ENCODE data around the gene ARRDC2. TPM values are rescaled to one million over a fixed set of nuclear protein-coding genes. Genes with fewer than 3 reads are reported as not detected.
"Not testable (repeated sequence)": the region's sequence is repeated elsewhere in the genome, so short reads cannot be mapped to it uniquely, and the experiment has no call there.

The ARRDC2 gene
- polyA plus RNA-seq, 3 donors from 2014 or later: 31.4 to 39.2 (median 38.6) TPM

DNA sequence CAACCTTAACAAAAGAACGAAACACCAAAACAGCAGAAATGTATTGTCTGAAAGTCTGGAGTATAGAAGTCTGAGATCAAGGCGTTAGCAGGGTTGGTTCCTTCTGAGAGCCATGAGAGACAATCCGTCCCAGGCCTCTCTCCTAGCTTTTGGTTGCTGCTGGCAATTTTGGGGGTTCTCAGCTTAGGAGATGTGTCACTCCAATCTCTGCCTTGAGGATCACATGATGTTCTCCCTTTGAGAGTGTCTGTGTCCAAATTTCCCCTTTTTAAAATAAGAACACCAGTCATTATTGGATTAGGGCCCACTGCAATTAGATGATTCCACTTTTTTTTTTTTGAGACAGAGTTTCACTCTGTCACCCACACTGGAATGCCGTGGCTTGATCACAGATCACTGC, 30.9 kb upstream of the ARRDC2 start:
- no peak for DNase-seq
- Mint-ChIP-seq H3K4me1 (no peaks in the 10 kb centered on the region), H3K27ac (no peak overlapping the region), H3K27me3 (ENCODE audit: low read depth in 3 of 3) (peaks cover 3 to 9% (median 5%) of the 10 kb centered on the region in 3 donors), H3K9me3 (peaks cover 0 to 1% (median 0%) of the 10 kb centered on the region in 6 donors), H3K4me3 (no peak overlapping the region), H3K36me3 (no peaks in the 10 kb centered on the region)

- no peaks in the 10 kb centered on the region for H3K4me1 Mint-ChIP-seq
- peaks cover 3 to 9% (median 5%) of the 10 kb centered on the region in 3 donors for H3K27me3 Mint-ChIP-seq (ENCODE audit: low read depth in 3 of 3)
- no peak overlapping the region for H3K27ac Mint-ChIP-seq
- DNase-seq: no peak
- H3K9me3 Mint-ChIP-seq: peaks cover 0 to 1% (median 0%) of the 10 kb centered on the region in 6 donors
- H3K4me3 Mint-ChIP-seq: no peak overlapping the region
- no peaks in the 10 kb centered on the region for H3K36me3 Mint-ChIP-seq
These were observed 30.5 kb upstream of the ARRDC2 start for GRCh38 chr19:17977488-17977887.

DNA sequence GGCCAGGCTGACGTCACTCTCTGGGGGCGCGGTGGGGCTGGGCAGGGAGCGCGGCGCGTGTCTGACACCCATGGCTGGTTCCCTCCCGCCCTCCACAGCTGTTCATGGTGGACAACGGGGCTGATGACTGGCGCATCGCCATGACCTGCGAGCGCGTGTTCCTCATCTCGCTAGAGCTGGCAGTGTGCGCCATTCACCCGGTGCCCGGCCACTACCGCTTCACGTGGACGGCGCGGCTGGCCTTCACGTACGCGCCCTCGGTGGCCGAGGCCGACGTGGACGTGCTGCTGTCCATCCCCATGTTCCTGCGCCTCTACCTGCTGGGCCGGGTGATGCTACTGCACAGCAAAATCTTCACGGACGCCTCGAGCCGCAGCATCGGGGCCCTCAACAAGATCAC, 26.4 kb upstream of the ARRDC2 start:
- Mint-ChIP-seq H3K27ac (no peak overlapping the region), H3K4me3 (no peak overlapping the region), H3K27me3 (ENCODE audit: low read depth in 3 of 3) (peaks cover 2 to 7% (median 4%) of the 10 kb centered on the region in 3 donors), H3K4me1 (no peaks in the 10 kb centered on the region), H3K9me3 (peaks cover 0 to 1% (median 0%) of the 10 kb centered on the region in 6 donors), H3K36me3 (no peaks in the 10 kb centered on the region)
- no peak for DNase-seq

DNA sequence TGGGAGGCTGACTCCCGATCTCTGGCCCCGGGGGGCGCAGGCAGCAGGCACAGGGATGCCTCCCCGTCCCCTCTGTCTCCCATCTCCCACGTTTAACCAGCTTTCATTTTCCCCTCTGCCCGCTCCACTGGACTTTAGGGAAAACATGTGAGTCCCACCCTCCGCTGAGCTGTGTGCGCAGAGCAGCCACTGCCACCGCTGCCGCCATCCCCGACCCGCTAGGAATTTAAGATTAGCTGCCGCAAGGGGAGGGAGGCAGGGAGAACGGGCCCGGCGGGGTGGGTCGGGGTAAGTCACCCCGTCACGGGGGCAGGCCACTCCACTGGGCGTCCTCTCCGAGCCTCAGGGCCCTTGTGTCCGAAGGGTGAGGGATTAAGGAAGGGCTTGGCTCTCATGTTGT, 25.5 kb upstream of the ARRDC2 start:
- no peak overlapping the region for H3K27ac Mint-ChIP-seq
- no peak for DNase-seq
- H3K4me1 Mint-ChIP-seq: no peaks in the 10 kb centered on the region
- H3K9me3 Mint-ChIP-seq: peaks cover 0 to 1% (median 0%) of the 10 kb centered on the region in 6 donors
- H3K27me3 Mint-ChIP-seq (ENCODE audit: low read depth in 3 of 3): peaks cover 2 to 7% (median 4%) of the 10 kb centered on the region in 3 donors
- no peak overlapping the region for H3K4me3 Mint-ChIP-seq
- H3K36me3 Mint-ChIP-seq: no peaks in the 10 kb centered on the region

DNA sequence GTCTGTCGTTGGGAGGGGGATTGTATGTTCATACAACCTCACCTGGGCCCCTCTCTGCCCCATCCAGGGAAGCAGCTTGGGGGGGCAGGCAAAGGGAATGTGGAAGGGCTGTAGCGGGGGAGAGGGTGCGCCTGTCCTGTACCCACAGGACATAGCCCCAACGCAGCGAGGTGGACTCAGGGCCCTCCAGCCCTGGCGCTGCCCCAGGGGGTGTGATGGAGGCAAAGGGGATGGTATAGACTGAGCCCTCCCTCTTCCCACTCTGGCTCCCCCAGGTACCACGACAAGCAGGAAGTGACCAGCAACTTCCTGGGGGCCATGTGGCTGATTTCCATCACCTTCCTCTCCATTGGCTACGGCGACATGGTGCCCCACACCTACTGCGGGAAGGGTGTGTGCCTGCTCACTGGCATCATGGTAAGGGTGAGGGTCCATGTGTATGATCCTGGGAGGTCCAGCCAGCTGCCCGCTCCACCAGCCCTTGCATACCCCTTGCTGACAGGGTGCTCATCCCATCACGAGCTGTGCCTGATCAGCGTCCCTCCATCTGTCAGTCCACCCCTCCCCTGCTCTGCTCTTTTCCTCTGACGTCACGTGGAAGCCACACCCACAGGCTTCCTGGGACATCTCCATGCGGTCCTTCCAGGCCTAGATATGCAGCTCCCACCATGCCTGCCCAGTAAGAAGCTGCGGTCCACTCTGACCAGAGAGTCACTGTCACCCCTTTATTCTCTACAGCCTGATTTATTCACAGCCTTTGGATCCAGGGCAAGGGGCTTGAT, 22.7 kb upstream of the ARRDC2 start:
- no peak for DNase-seq
- H3K36me3 Mint-ChIP-seq: no peaks in the 10 kb centered on the region
- peak overlapping the region in 1 of 6 donors; percentile 2 for H3K27ac Mint-ChIP-seq
- no peaks in the 10 kb centered on the region for H3K4me1 Mint-ChIP-seq
- H3K9me3 Mint-ChIP-seq: no peaks in the 10 kb centered on the region
- H3K4me3 Mint-ChIP-seq: no peak overlapping the region
- H3K27me3 Mint-ChIP-seq (ENCODE audit: low read depth in 3 of 3): peaks cover 2 to 5% (median 4%) of the 10 kb centered on the region in 3 donors

GRCh38 chr19:17986569-17986968, 21.4 kb upstream of the ARRDC2 start:
- not testable (repeated sequence) for H3K27me3 Mint-ChIP-seq (ENCODE audit: low read depth in 3 of 3); H3K9me3 Mint-ChIP-seq; H3K4me1 Mint-ChIP-seq; H3K27ac Mint-ChIP-seq; H3K36me3 Mint-ChIP-seq; H3K4me3 Mint-ChIP-seq; DNase-seq

DNA sequence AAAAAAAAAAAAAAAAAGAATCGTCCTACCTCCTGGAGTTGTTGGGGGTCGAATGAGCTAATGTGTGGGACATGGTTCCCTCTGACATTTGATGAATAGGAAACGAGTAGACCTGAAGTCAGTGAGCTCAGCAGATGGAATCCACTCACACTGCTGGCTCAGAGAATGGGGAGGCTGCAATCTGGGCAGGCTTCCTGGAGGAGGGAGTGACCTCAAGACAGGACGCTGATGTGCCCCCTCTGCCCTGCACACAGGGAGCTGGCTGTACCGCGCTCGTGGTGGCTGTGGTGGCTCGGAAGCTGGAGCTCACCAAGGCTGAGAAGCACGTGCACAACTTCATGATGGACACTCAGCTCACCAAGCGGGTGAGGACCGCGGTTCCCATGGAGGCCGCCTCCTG, 19.8 kb upstream of the ARRDC2 start:
- no peaks in the 10 kb centered on the region for H3K36me3 Mint-ChIP-seq
- no peaks in the 10 kb centered on the region for H3K4me1 Mint-ChIP-seq
- peaks cover 0 to 2% (median 0%) of the 10 kb centered on the region in 3 donors for H3K27me3 Mint-ChIP-seq (ENCODE audit: low read depth in 3 of 3)
- H3K9me3 Mint-ChIP-seq: no peaks in the 10 kb centered on the region
- H3K27ac Mint-ChIP-seq: no peak overlapping the region
- no peak for DNase-seq
- no peak overlapping the region for H3K4me3 Mint-ChIP-seq

- no peak for DNase-seq
- no peak overlapping the region for H3K4me3 Mint-ChIP-seq
- no peaks in the 10 kb centered on the region for H3K36me3 Mint-ChIP-seq
- no peaks in the 10 kb centered on the region for H3K9me3 Mint-ChIP-seq
- H3K4me1 Mint-ChIP-seq: no peaks in the 10 kb centered on the region
- peaks cover 0 to 2% (median 0%) of the 10 kb centered on the region in 3 donors for H3K27me3 Mint-ChIP-seq (ENCODE audit: low read depth in 3 of 3)
- no peak overlapping the region for H3K27ac Mint-ChIP-seq
These were observed 18.4 kb upstream of the ARRDC2 start for GRCh38 chr19:17989425-17990094.

GRCh38 chr19:17993076-17993813, 14.7 kb upstream of the ARRDC2 start:
- Mint-ChIP-seq H3K4me1 (peaks cover 5% of the 10 kb centered on the region in 2 donors), H3K27me3 (ENCODE audit: low read depth in 3 of 3) (no peaks in the 10 kb centered on the region), H3K4me3 (no peak overlapping the region), H3K27ac (no peak overlapping the region), H3K36me3 (no peaks in the 10 kb centered on the region), H3K9me3 (no peaks in the 10 kb centered on the region)
- no peak for DNase-seq

- Mint-ChIP-seq H3K27ac (peak overlapping the region; percentile 7 to 76 (median 58)), H3K4me3 (peak overlapping the region in 1 of 5 donors; percentile 13)
These were observed 11.1 kb upstream of the ARRDC2 start for GRCh38 chr19:17996826-17997316.

GRCh38 chr19:17997969-17998826, 9.8 kb upstream of the ARRDC2 start:
- Mint-ChIP-seq H3K36me3 (no peaks in the 10 kb centered on the region), H3K4me3 (no peak overlapping the region), H3K27me3 (ENCODE audit: low read depth in 3 of 3) (peaks cover 8 to 9% (median 9%) of the 10 kb centered on the region in 3 donors), H3K9me3 (no peaks in the 10 kb centered on the region), H3K4me1 (peaks cover 26 to 33% of the 10 kb centered on the region in 2 donors), H3K27ac (peak overlapping the region in 5 of 6 donors; percentile 24 to 100 (median 97))
- DNase-seq: no peak

More at GRCh38 chr19:17996826-17997316, 11.1 kb upstream of the ARRDC2 start:
- Mint-ChIP-seq H3K4me1 (peaks cover 25 to 26% of the 10 kb centered on the region in 2 donors), H3K27me3 (ENCODE audit: low read depth in 3 of 3) (peaks cover 0 to 9% (median 9%) of the 10 kb centered on the region in 3 donors), H3K9me3 (no peaks in the 10 kb centered on the region), H3K36me3 (no peaks in the 10 kb centered on the region)
- DNase-seq: peak; percentile 84 to 87 (median 85)

DNA sequence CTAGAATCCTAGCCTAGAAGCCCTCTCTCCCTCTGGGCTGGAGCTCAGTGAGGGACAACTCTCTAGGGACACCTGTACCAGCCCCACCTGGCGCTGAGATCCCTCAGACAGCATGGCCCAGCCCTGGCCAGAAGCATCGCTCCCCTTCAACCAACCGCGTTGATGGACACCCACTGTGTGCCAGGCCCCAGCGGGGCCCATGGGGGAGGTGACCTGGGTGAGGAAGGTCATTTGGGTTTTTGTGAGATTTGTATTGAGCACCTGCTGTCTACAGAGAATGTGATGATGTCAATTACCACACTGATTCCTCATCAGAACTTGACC, 9.2 kb upstream of the ARRDC2 start:
- H3K4me1 Mint-ChIP-seq: peaks cover 26 to 33% of the 10 kb centered on the region in 2 donors
- no peak for DNase-seq
- H3K9me3 Mint-ChIP-seq: no peaks in the 10 kb centered on the region
- peak overlapping the region; percentile 83 to 100 (median 99) for H3K27ac Mint-ChIP-seq
- peak overlapping the region in 3 of 5 donors; percentile 49 to 68 (median 57) for H3K4me3 Mint-ChIP-seq
- H3K27me3 Mint-ChIP-seq (ENCODE audit: low read depth in 3 of 3): peaks cover 8 to 9% (median 9%) of the 10 kb centered on the region in 3 donors
- H3K36me3 Mint-ChIP-seq: no peaks in the 10 kb centered on the region
